IPS-11a (cell line): ENCODE results near the gene CCL7.

Experiments used
- H3K4me3 ChIP-seq: one replicate; pipeline ENCODE4 v1.5.1; 2013; ENCODE audit warnings: low read depth, low read length, control low read depth

The CCL7 gene

DNA sequence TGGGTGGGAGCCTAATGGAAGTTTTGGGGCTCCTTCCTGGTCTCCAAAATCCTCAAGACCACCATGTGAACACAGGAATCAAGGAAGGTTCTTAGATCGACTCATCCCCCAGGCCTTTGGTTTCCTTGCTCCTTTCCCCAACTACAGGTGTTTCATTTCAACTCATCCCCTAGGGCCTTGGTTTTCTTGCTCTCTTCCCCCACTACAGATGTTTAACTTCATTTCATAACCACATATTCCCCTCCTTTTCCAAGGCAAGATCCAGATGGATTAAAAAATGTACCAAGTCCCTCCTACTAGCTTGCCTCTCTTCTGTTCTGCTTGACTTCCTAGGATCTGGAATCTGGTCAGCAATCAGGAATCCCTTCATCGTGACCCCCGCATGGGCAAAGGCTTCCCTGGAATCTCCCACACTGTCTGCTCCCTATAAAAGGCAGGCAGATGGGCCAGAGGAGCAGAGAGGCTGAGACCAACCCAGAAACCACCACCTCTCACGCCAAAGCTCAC lies 15.3 kb downstream of the CCL7 start, which contains the start of gene CCL11:
CCL11 (plus strand) TSS at position 457 of the 507 bp plus-strand sequence. CDS start 67 bp downstream, outside the sequence.
- H3K4me3 ChIP-seq = no peak within 1 kb of the TSS

DNA sequence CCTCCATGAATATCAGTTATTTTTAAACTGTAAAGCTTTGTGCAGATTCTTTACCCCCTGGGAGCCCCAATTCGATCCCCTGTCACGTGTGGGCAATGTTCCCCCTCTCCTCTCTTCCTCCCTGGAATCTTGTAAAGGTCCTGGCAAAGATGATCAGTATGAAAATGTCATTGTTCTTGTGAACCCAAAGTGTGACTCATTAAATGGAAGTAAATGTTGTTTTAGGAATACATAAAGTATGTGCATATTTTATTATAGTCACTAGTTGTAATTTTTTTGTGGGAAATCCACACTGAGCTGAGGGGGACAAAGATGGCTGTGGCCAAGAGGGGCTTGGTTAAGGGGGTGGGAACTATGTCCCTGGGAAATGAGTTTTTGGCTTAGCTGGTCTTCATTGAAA lies 17.9 kb downstream of the CCL7 start:
- no peak overlapping the region for H3K4me3 ChIP-seq

- no peak overlapping the region for H3K4me3 ChIP-seq
These were observed 20.6 kb downstream of the CCL7 start for GRCh38 chr17:34290586-34290985.

DNA sequence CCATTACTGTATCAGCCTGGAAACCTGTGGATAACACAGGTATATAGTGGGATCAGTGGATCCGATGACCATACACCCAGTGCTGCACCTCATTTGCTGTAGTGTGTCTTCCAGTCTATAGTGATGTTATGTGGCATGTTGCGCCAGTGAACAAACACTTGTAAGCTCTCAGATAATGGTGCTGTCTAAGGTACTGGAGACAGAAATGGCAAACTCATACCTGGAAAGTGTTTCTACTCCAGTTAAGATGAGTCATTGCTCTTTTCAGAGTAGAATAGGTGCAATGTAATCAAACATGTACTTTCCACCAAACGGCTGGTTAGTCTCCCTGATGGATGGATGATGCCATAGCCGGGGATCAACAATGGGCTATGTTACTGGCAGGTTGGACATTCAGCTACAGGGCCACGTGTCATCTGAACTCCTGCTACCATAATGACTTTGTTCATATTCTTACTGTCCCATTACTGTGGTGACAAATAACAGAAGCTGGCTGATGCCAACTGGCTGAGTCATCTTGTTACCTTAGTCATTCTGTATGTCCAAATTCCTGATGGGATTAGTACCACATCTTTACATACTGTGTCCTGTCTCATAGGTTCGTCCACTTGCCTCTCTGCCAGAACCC lies 21.8 kb downstream of the CCL7 start:
- H3K4me3 ChIP-seq = no peak overlapping the region

- H3K4me3 ChIP-seq = no peak overlapping the region
These were observed 29.0 kb downstream of the CCL7 start for GRCh38 chr17:34299027-34299426.

DNA sequence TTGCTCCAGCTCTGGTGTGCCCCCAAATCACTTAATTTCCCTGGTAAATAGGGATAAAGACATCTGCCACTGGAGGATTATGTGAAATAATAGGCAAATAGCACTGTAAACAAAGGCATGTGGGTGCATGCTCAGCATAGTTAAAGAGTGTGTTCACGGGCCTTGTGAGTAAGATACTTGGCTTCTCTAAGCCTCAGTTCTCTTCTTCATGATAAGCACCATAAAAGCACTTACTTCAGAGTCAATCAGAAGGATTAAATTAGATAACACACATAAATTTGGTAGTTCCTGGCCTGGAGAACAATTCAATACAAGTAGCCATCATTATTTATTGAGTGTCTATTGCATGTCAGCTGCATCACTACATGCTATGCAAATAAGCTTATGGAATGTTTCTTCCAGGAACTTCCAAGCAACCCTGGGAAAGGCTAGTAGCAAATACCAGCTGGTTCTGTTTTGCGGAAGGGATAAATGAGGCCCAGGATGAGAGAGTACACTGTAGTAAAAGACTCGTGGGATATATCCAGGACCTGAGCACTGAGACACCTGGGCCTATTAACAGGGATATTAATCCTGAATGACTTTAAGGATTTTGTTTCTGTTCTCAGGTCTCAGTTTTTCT lies 30.0 kb downstream of the CCL7 start:
- no peak overlapping the region for H3K4me3 ChIP-seq

GRCh38 chr17:34300652-34301370 lies 30.8 kb downstream of the CCL7 start:
- no peak overlapping the region for H3K4me3 ChIP-seq

- H3K4me3 ChIP-seq = no peak overlapping the region
These were observed 32.0 kb downstream of the CCL7 start for GRCh38 chr17:34301986-34302385.

DNA sequence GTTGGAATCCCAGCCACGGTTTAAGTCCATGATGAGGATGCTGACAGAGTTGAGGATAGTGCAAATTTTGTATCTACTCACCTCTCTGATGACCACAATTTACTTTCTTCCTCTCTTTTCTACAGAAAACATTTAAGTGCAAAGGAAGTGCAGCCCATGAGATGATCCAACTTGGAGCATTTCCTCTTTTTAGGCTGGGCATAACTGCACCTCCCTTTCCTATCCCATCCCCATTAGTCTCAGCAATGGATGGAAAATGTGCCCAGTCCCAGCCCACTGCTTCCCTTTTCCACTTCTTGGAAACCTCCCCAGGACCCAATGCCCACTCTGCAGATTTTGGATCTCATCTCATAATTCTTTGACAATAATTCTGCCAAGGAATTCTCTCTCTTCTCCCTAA lies 32.6 kb downstream of the CCL7 start:
- H3K4me3 ChIP-seq = no peak overlapping the region

DNA sequence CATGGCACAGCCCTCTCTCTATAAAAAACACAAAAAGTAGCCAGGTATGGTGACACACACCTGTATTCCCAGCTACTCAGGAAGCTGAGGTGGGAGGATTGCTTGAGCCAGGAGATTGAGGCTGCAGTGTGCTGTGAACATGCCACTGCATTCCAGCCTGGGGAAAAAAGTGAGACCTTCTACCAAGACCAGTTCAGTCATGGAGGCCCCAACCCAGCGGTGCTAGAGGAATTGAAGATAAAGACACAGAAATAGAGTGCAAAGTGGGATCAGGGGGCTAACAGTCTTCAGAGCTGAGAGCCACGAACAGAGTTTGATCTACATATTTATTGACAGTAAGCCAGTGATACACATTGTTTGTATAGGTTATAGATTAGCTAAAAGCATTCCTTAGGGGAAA lies 33.6 kb downstream of the CCL7 start:
- H3K4me3 ChIP-seq = no peak overlapping the region

GRCh38 chr17:34305061-34305460 lies 35.0 kb downstream of the CCL7 start:
- no peak overlapping the region for H3K4me3 ChIP-seq

- no peak overlapping the region for H3K4me3 ChIP-seq
These were observed 35.6 kb downstream of the CCL7 start for GRCh38 chr17:34305606-34306005.

DNA sequence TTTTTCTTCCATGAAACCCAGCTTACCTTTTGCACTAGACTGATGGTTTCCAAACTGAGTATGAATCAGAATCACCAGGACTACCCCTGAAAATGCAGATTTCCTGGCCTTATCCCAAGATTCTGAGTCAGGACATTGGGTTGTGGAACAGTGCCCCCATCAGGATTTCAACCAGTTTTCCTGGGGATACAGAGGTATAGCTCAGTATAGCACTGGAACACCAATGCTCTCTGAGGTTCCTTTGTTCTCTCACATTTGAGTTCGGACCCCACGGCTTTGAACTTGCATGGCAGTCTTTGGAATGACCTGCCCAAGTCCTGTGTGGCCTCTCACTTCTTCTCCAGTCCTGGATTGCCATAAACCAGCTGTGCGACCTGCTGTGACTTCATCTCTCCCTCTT lies 36.4 kb downstream of the CCL7 start:
- no peak overlapping the region for H3K4me3 ChIP-seq

DNA sequence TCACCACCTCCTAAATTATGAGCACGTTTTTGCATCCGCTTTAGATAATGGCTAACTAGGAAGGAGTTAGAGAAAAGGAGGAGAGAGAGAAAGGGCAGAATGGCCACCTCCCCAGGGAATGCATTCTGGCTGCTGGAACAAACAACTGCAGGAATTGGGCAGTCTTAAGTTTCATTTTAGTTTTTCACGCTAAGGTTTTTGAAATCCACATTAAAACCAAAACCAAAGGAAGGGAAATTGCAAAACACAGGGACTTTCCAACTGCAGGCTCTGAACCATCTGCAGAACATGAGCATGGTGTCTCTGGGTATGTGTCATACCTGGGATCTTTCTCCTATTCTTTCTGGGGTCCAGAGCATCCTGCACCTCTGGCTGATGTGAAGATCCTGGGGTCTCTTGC lies 37.1 kb downstream of the CCL7 start:
- H3K4me3 ChIP-seq = no peak overlapping the region

- no peak overlapping the region for H3K4me3 ChIP-seq
These were observed 38.4 kb downstream of the CCL7 start for GRCh38 chr17:34308371-34308770.

GRCh38 chr17:34311291-34311690 lies 41.3 kb downstream of the CCL7 start:
- H3K4me3 ChIP-seq = no peak overlapping the region

DNA sequence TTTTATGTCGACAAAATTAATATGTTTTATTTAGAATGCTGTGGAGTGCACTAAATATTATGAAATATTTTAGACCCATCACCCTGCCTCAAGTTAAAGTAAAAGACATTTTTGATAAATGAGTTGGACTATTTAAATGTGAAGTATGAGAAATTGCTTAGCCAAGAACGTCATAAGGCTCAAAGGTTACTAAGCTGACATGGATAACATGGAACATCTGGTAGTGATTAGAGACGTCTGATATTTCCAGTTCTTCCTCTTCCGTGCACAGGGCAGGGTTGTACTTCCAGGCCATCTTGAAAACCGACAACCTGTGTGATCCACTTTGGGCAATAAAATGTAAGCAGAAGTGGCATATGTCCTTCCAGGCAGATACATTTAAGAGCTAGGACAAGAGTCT lies 42.1 kb downstream of the CCL7 start:
- no peak overlapping the region for H3K4me3 ChIP-seq

GRCh38 chr17:34313164-34313563 lies 43.1 kb downstream of the CCL7 start:
- no peak overlapping the region for H3K4me3 ChIP-seq

- no peak overlapping the region for H3K4me3 ChIP-seq
These were observed 44.3 kb downstream of the CCL7 start for GRCh38 chr17:34314279-34314678.

GRCh38 chr17:34318474-34318873 lies 48.5 kb downstream of the CCL7 start:
- H3K4me3 ChIP-seq = no peak overlapping the region

- H3K4me3 ChIP-seq = no peak within 1 kb of the TSS
These were observed 49.0 kb downstream of the CCL7 start, which contains the start of gene CCL8 for GRCh38 chr17:34319039-34319483. Gene CCL8 (plus strand): TSS chr17:34319435. CDS start chr17:34319502, 67 bp downstream.
